Left colon (tissue), 2 donors: ENCODE measurements around the gene SMIM38. TPM values are rescaled to one million over a fixed set of nuclear protein-coding genes. Genes with fewer than 3 reads are reported as not detected.

ENCODE experiments used
- ATAC-seq: fragments of 200-7000 bp; cut with Tn5 transposase; one replicate; pipeline ENCODE4 v1.9.1; 2020; ENCODE audit warnings: mild to moderate bottlenecking, moderate library complexity
- DNase-seq, 2 donors: peaks; one replicate each; pipeline ENCODE4 v3.0.0-alpha.2; 2020
- intact Hi-C, 2 donors: fragments of 100-400 bp; cut with DNase I in 1 of 2; cut with micrococcal nuclease in 1 of 2; formaldehyde crosslinking; loops; one replicate each; pipeline versions ENCODE4 v1.11.2 to v1.14.0; 2022; cut with DNase I, micrococcal nuclease
- total RNA-seq, 2 donors: library from RNA; stranded (reverse); fragmentation: NEBNext Ultra II Directional; extraction: Animal tissue kit (Norgen Biotek cat#: 25700); gene quantifications; one replicate each; pipeline ENCODE4 v1.2.1, GENCODE V29; 2021
- donor health status: DM: no; HTN: no; CAD: no.
- donor health status: DM: yes; HTN: yes; CAD: no.

The SMIM38 gene
- total RNA-seq, 2 donors from 2014 or later, result 0.22 to 0.70 TPM

DNA sequence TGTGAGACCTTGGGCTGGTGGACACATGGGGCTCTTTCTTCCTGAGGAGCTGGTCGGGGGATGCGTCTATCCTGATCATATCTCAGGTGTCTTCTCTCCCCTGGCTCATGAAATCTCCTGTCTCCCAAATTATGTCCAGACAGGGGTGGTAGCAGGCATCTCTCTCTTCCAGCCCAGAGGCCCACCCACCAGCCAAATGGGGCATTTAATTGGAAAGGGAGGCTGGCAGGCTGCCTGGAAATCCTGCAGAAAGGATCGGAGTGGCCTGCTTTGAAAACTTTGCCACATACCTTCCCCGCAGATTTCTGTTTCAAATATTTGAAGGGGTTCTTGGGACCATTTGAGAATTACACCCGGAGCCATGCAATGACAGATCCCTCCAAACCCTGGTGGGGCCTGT, 37.4 kb downstream of the SMIM38 start:
- intact Hi-C loops, result no loop called here
- DNase-seq, result no peak
- no peak for ATAC-seq

DNA sequence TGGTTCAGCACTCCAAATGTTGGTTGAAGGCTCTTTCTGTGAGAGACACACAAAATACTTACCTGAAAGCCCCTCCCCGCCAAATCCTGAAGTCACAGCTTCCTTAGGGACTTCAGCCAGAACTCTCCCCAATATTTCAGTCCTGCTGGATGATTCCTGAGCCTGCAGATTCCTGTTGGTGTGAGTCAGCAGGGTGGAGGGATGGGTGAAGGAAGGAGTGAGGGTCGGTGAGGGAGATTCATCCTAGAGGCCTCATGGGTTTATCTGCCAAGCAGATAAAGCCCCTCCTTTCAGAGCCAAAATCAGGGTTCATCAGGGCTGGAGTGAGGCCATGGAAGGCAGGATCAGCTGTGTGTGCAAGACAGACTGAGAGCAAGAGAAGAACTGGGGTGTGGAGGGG, 37.9 kb downstream of the SMIM38 start:
- intact Hi-C loops, result no loop called here
- DNase-seq, result no peak
- ATAC-seq, result no peak

DNA sequence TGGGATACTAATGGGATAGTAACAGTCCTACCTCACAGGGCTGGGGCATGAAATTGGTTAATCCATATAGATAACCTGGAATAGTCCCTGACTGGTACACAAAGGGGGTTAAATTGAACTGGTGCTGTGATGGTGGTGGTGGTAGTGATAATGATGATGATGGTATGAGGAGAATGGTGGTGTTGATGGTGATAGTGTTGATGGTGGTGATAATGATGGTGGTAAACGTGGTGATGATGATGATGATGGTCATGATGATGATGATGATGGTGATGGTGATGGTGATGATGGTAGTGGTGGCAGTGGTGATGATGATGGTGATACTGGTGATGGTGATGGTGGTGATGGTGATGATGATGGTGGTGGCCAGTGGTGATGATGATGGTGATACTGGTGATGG, 38.7 kb downstream of the SMIM38 start:
- DNase-seq, result no peak
- intact Hi-C loops, result no loop called here
- ATAC-seq, result no peak

DNA sequence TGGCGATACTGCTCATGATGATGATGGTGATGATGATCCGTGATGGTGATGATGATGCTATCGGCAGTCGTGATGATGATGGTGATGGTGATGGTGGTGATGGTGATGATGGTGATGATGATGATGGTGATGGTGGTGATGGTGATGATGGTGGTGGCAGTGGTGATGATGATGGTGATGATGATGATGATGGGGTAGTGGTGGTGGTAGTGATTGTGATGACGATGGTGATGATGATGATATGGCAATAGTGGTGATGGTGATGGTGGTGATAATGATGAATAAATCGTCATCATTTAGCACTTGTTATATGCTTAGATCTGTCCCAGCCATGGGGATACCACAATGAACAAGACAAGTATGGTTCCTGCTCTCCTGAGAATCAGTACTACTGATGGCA, 39.2 kb downstream of the SMIM38 start:
- no peak for DNase-seq
- intact Hi-C loops, result no loop called here
- ATAC-seq, result no peak

DNA sequence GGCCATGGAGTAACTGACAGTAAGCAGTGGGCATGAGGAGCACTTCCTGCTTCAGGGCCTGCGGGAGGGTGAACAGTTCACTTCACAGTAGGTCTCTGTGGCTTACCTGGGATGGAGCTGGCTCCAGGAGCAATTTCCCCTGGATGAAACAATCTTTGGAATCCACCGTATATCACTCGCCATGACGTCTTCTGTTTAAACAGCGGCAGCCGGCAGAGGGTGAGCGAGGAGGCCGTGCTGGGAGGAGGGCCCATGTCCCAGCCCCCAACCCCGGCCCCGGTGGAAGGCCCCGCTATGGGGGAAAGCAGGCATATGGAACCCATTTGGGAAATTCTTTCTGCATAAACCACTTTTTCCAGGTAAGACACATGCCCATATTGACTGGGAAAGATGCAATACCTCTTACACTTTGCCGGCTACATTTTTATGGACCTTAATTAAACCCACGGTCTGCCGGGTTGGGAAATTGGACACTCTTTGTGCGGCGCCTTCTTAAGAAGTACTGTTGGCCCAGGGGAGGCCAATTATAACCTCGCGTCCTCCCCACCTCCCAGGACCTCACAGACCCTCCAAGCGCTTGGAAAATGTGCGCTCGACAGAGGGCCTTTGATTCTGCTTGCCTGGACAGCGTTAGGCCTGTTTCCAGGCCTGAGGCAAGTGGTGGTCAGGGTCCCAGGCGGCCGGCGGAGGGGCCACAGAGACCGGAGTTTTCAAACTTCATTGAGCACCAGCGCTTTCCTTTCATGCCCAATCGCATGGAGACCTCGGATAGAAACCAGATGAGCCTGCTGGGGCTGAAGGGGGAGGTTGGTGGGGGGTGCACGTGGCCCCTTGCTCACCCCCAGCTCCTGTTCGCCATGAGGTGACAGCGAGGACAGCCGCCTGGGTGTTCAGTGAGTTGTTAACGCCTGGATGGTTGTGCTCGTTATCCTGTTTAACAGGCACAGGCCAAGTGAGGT, 40.4 kb downstream of the SMIM38 start:
- intact Hi-C loops, result no loop called here
- ATAC-seq (no peak), DNase-seq (no peak)

DNA sequence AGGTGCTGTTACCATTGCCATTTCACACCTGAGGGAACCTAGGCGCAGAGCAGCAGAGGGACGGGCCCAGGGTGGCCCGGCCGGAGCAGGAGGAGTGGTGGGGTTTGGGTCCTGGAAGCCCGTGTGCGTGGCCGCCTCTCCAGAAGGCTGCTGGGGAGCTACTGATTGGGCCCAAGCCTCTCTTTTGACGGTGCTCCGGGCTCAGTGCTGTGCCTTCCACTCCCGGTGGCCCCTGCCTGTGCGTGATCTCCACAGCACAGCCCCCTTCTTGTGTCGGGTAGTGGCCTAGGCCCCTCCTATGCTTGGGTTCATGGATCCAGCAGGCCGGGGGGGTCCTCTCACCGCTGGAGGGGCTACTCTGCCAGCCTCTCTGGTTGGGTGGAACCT, 41.0 kb downstream of the SMIM38 start:
- ATAC-seq (no peak), DNase-seq (no peak)
- intact Hi-C loops, result no loop called here

DNA sequence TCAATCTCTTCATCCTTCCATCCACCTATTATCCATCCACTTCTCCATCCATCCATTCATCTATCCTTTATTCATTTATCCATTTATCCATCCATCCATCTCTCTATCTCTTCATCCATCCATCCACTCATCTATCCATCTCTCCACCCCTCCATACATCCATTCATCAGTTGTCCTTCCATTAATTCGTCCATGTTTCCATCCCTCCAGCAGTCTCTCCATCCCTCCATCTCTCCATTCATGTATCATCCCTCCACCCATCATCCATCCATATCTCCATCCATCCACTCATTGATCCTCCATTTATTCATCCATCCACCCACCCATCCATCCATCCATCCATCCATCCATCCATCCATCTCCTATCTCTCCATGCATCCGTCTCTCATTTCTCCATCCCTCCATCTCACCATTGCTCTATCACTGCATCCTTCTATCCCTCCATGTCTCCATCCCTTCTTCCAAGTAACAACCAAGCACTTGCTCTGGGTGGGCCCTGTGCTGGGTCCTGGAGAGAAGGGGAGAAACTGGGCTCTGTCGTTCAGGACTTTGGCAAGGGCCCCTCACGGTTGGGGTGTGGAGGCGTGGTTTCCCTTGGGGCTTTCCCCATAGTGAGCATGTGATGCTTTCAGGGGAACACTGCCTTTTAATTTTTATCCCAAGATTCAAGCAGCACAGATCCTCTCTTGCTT, 43.3 kb downstream of the SMIM38 start:
- intact Hi-C loops, result no loop called here
- ATAC-seq (no peak), DNase-seq (no peak)

DNA sequence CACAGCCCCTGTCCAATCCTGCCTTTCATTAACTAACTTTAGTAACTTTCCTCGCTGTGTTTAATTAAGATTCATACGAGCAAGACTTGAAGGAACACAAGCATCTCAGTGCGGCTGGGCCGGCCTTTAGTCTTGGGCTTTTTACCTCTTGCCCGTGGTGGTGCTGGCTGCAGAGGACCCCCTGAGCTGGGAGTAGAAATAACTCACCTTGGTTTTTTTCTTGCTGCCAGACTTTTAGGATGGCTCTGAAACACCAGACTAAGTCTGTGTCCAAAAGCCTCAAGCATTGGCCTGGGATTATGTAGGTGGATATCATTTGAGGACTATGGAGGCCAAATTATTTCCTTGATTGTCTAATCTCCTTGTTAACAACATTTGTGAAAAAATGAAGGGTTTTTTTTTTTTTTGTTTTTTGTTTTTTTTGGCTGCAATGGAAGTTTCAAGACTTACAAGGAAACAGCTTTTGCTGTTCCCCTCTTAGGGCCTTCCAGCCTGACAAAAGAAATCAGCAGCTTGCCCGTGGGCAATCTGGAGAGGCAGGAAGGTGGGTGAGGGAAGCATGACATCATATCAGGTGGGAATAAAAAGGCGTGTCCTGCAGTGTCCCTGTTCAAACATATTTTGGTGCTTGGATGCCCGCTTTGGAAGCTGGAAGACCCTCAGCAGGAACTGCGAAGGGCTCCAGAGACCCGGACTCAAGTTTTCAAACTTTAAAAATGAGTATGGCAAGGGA, 44.0 kb downstream of the SMIM38 start:
- DNase-seq, result no peak
- no peak for ATAC-seq
- intact Hi-C loops, result no loop called here

DNA sequence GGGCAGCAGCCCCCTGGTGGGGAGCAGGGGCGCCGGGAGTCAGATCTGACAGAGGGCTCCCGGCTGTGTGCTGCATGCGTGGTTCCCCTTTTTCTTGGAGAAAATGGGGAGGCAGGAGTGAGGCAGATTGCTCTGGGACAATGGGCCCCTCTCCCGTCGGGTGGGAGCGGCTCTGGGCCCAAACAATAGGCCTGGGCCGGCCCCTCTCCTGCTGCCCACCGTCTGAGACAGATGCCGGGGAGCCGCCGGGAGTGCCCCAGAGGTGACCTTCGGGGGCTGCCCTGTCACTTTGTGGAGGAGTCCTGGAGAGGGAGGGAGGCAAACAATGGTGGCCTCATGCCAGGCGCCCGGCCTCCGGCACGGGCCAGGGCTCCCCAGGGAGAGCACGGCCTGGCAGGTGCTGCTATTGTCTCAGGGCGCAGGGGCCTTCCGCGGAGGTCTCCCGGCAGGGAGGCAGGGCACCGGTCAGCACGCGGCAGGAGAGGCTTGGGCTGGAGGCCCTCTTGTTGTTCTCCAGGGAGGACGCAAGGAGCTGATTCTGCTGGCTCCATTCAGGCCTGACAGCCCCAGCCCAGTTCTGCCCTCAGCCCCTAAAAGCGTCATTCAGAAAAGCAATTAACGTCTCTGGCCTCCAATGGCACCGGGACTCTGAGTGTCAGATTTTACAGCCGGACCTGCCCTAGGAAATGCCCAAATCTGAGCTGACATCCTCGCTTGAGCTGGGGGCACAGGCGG, 44.8 kb downstream of the SMIM38 start:
- intact Hi-C loops, result no loop called here
- DNase-seq (no peak), ATAC-seq (no peak)

DNA sequence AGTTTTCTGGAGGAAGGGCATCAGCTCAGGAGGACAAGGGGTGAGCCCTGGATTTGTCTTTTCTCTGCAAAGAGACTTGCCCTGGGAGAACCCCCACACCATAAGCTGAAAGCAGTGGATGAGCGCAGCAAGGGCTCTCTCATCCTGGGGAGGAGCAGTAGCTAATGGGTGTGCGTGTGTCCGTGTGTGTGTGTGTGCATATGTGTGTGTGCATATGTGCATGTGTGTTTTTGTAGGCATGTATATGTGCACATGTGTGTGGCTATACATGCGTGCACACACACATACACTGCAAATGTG, 45.3 kb downstream of the SMIM38 start:
- no peak for ATAC-seq
- DNase-seq, result no peak
- intact Hi-C loops, result no loop called here

DNA sequence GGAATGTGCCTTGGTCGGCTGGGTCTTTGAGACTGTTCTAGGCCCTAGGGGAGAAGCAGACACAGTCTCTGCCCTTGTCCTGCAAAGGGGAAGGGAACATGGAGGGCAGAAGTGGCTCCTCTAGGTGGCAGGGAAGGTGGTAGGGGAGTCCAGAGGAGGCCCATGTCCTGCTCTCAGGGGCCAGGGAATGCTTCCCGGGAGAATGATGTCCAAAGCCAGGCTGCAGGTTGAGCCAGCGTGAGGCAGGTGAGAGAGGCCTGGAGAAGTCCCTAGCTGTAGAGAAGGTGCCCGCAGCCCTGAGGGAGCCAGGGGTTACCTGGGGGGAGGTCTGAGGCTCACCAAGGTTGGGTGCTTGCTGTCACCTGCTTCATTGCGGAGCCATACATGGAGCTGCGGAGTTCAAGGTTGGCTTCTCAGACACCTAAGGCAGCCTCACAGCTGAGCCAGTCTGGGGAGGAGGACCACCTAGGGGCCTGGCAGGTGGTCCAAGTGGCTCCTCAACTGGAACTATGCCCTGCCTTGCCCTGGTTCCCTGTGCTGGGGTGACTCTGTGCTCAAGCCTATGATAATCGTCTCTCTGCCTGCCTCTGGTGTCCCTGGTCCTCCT, 46.1 kb downstream of the SMIM38 start:
- intact Hi-C loops, result no loop called here
- DNase-seq (no peak), ATAC-seq (no peak)

DNA sequence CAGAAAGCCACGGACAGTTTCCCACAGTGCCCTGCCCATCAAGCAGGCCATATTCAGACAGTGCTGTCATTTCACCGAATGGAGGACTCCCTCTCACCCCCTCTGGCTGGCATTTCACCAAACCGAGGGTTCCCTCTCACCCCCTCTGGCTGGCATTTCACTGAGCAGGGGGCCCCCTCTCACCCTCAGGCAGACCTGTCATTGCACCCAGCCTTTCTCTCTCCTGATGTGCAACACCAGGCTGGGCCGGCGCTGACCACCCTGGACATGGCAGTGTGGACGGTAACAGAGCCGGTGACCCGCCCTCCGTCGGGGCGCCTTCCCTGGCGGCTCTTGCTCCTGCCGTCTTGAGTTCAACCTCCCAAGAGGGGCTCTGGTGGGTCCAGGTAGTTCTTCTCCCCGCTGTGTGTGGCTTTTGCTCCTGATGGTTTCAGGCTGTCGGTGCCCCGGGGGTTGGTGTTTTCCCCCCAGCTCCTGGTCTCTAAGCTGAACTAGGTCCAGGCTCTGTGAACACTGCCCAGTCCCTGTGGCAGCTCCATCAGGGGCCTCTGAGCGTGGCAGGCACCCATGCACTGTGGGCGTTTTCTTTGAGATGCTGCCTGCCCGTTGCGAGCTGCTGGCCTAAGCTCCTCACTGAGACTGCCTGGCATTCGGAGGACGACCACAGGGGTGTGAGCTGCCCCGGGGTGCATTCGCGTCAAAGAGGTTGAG, 46.9 kb downstream of the SMIM38 start:
- DNase-seq (peak in 1 of 2 donors; percentile 11), ATAC-seq (no peak)
- intact Hi-C loops, result no loop called here

DNA sequence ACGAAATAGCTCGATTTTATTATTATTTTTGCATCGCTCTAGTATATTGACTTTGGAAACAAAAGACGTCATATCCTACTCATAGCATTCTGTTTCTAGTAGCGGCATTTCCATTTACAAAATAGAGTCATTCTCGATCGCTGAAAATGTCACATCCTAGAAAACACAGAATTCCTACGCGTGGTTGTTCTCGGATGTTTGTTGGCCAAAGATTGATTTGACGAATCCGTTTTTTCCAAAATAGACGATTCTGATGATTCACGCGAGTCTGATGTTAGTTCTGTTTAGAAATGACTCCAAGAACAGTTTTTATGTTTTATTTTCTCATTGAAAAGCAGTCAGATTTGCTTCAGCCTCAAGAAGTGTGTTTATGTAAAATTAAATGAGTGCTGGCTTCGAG, 47.6 kb downstream of the SMIM38 start:
- intact Hi-C loops, result no loop called here
- ATAC-seq (no peak), DNase-seq (no peak)

DNA sequence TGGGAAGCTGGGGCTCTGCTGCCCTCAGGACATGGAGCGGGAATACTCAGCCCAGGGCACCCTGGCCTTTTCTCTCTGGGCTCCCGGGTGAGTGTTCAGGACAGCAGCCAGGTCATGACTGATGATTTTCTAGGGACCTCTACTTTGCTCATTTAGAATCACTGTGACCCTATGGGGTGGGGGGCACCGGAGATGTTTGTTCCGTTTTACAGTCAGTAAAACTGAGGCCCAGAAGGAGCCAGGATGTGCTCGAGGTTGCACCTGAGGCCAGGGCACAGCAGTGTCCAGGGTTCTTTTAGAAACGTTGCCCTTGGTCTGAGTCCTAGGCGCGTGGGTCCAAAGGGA, 48.1 kb downstream of the SMIM38 start:
- no peak for DNase-seq
- intact Hi-C loops, result no loop called here
- no peak for ATAC-seq

DNA sequence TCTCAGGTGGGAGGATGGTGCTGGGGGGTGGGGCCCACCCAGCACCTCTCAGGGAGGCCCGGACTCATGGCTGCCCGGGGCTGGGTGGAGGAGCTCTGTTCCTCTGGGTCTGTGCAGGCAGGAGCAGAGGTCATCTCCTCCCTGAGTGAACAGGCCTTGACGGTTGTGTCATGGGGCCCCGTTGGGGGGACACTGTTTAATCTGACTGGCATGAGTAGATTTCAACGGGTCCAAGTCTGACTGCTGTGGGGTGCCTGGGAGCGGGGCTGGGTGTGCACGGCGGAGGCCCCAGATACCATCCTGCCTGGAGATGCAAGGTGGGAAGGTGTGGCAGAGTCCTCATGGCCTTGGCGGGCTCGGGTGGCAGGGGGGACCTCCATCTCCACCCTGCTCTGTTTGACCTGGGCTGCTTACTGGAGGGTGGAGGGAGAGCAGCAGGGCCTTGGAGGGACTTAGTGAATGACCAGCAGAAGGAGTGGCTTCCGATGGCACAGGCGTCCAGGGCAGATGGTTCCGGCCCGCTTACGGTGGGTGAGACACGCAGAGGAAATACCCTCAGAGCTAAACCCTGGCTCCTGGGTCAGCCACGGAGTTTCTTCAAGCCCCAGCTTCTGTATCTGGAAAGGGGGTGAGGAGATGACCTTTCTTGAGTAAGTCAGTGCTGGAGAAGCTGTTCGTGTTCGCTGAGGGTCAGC, 48.7 kb downstream of the SMIM38 start:
- intact Hi-C loops, result no loop called here
- no peak for DNase-seq
- ATAC-seq, result no peak

DNA sequence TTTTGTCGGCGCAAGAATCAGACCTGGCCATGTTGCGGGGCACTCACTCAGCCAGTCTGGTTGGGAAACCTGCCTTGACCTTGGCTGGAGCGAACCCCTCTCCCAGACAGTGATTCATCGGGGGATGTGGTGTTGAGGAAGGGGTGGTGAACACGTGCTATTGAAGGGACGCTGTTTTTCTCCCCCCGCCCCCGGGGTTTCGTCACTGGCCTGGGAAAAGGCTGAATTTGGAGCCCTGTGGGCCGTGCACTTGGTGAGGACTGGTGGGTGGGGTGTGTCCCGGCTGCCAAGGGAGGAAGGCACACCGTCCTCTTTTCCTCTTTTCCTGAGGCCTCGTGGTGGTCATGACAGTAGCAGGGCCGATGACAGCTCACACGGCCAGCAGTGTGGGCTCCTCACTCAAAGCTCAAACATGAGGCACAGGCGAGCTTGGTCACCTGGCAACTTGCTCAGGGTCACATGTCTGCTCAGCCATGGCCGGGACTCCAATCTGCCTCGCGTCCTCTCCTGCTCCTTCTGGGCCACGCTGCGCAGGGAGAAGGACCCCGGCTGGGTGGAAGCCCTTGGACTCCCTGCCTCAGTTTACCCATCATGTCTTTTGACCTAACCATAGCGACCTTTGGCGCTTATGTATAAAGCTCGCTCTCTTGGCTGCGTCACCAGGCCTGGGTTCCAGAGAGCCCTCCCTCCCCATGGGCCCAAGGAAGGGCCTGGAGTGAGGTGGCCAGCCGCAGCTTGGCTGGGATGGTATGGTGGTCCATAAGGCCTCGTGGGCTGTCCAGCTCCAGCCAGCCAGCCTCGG, 49.4 kb downstream of the SMIM38 start:
- intact Hi-C loops, result no loop called here
- ATAC-seq (no peak), DNase-seq (no peak)
